A549 (cell line): ENCODE data around the gene IGFBP5. TPM values are rescaled to one million over a fixed set of nuclear protein-coding genes. Genes with fewer than 3 reads are reported as not detected.

Experiments
- ATAC-seq, 2 experiments: fragments of 200-7000 bp in 1 of 2; fragments of >200 bp in 1 of 2; cut with Nextera tagmentation in 1 of 2; cut with Tn5 transposase in 1 of 2; 3 replicates each; pipeline versions ENCODE4 v1.8.0 to v1.9.1; 2018 to 2020; ENCODE audit warnings: mild to moderate bottlenecking in 1 of 2, moderate library complexity in 1 of 2
- CTCF ChIA-PET: fragments of 300-600 bp; sonication (Branson Sonifier 250); formaldehyde crosslinking; extraction: SDS; loops from one replicate; lab custom pipeline; 2021; ENCODE audit warnings: antibody characterized with exemption, inconsistent platforms; lab: Yijun Ruan, JAX
- POLR2A ChIA-PET: fragments of 350-600 bp; formaldehyde crosslinking; extraction: SDS; loops from one replicate; lab custom pipeline; 2021; ENCODE audit warnings: antibody characterized with exemption, inconsistent platforms; lab: Yijun Ruan, JAX
- DNase-seq, 2 experiments: peaks; one replicate each; pipeline versions ENCODE4 v3.0.0 to v3.0.0-alpha.2; 2011 to 2016; ENCODE audit warnings: low read depth in 1 of 2, low spot score in 1 of 2
- FAIRE-seq: peaks from 2 replicates; lab custom pipeline; 2011; peaks lifted over from hg19 to GRCh38; lab: Jason Lieb, UNC
- H3K27ac ChIP-seq, 2 experiments: fragments of >200 bp; sonication (Bioruptor Twin); formaldehyde crosslinking; 3 replicates each; pipeline ENCODE4 v1.5.1; 2016 to 2017
- H3K4me1 ChIP-seq: fragments of >200 bp; sonication (Bioruptor Twin); formaldehyde crosslinking; 3 replicates; pipeline ENCODE4 v1.6.1; 2016
- H3K4me2 ChIP-seq: fragments of >200 bp; sonication (Bioruptor Twin); formaldehyde crosslinking; 3 replicates; pipeline ENCODE4 v1.6.1; 2016
- H3K4me3 ChIP-seq: fragments of >200 bp; sonication (Bioruptor Twin); formaldehyde crosslinking; 3 replicates; pipeline ENCODE4 v1.5.1; 2016
- H3K9me3 ChIP-seq: fragments of >200 bp; sonication (Bioruptor Twin); formaldehyde crosslinking; 3 replicates; pipeline ENCODE4 v1.6.1; 2016
- ATOH8 ChIP-seq: fragments of 250-450 bp; sonication (Bioruptor Pico); IDR thresholded peaks from 2 replicates; pipeline ENCODE4 v1.5.0; 2020; ENCODE audit warnings: low read depth, mild to moderate bottlenecking, moderate library complexity
- BHLHE40 ChIP-seq: IDR thresholded peaks from 2 replicates; pipeline ENCODE4 v1.6.1; 2012; ENCODE audit warnings: low read depth, low read length, inconsistent platforms
- CBX2 ChIP-seq: fragments of 200-600 bp; sonication (generic); IDR thresholded peaks from 2 replicates; pipeline ENCODE4 v1.6.1; 2016; ENCODE audit warnings: low read depth, mild to moderate bottlenecking, borderline replicate concordance
- E2F6 ChIP-seq: IDR thresholded peaks from 2 replicates; pipeline ENCODE4 v1.6.1; 2012; ENCODE audit warnings: low read depth, borderline replicate concordance
- EHMT2 ChIP-seq: fragments of 200-600 bp; sonication (generic); IDR thresholded peaks from 2 replicates; pipeline ENCODE4 v1.6.1; 2016; ENCODE audit warnings: antibody characterized with exemption, low read depth, mild to moderate bottlenecking, moderate library complexity
- ELK1 ChIP-seq: fragments of 150-350 bp; IDR thresholded peaks from 2 replicates; pipeline ENCODE4 v1.6.1; 2014; ENCODE audit warnings: low read depth, mild to moderate bottlenecking, low read length
- ESRRA ChIP-seq: fragments of 150-350 bp; IDR thresholded peaks from 2 replicates; pipeline ENCODE4 v1.6.1; 2014; ENCODE audit warnings: mild to moderate bottlenecking, low read length, borderline replicate concordance
- HEYL ChIP-seq: fragments of 250-450 bp; sonication (Bioruptor Pico); IDR thresholded peaks from 2 replicates; pipeline ENCODE4 v1.8.0; 2021; ENCODE audit warnings: mild to moderate bottlenecking, moderate library complexity
- HOXA7 ChIP-seq: fragments of 250-450 bp; sonication (Bioruptor Pico); IDR thresholded peaks from 2 replicates; pipeline ENCODE4 v1.5.0; 2020; ENCODE audit warnings: mild to moderate bottlenecking, moderate library complexity
- JUNB ChIP-seq: fragments of >200 bp; sonication (Bioruptor Twin); formaldehyde crosslinking; IDR thresholded peaks from 2 replicates; pipeline ENCODE4 v1.6.1; 2016
- NR3C1 ChIP-seq: fragments of >200 bp; sonication (Bioruptor Twin); formaldehyde crosslinking; IDR thresholded peaks from 3 replicates; pipeline ENCODE4 v1.6.1; 2017
- PHF8 ChIP-seq: fragments of 200-600 bp; sonication (generic); IDR thresholded peaks from 2 replicates; pipeline ENCODE4 v1.6.1; 2016; ENCODE audit warnings: low read depth, mild to moderate bottlenecking, antibody characterized with exemption, moderate library complexity, borderline replicate concordance
- RAD21 ChIP-seq, 2 experiments: fragments of >200 bp in 1 of 2; sonication (Bioruptor Twin) in 1 of 2; formaldehyde crosslinking in 1 of 2; IDR thresholded peaks in 1 of 2; conservative IDR thresholded peaks in 1 of 2; 2 replicates in 1 of 2; 3 replicates in 1 of 2; pipeline ENCODE4 v1.6.1; 2012 to 2018; ENCODE audit warnings: inconsistent platforms in 1 of 2
- RARB ChIP-seq: fragments of 250-450 bp; sonication (Bioruptor Pico); IDR thresholded peaks from 2 replicates; pipeline ENCODE4 v1.8.0; 2021; ENCODE audit warnings: mild to moderate bottlenecking, moderate library complexity
- REST ChIP-seq: fragments of 200-600 bp; sonication (generic); IDR thresholded peaks from 2 replicates; pipeline ENCODE4 v1.6.1; 2016; ENCODE audit warnings: antibody characterized with exemption, mild to moderate bottlenecking, moderate library complexity
- RFX5 ChIP-seq: fragments of 450-650 bp; IDR thresholded peaks from 2 replicates; pipeline ENCODE4 v1.7.1; 2014; ENCODE audit warnings: antibody characterized with exemption, mild to moderate bottlenecking, moderate library complexity
- WGBS: methylation state at CpG from one replicate; pipeline ENCODE4 v1.1.6; 2017; ENCODE audit errors: missing lambda C conversion rate; 5-methylcytosine and 5-hydroxymethylcytosine counted together
- polyA plus RNA-seq, 4 experiments: library from polyadenylated mRNA; depleted of rRNA in 3 of 4; stranded (reverse); fragments of >200 nt; fragmentation: RNase III in 1 of 4; extraction: RNeasy Plus Mini Kit Qiagen cat#74134 plus additional on column Dnase treatment in 1 of 4; gene quantifications; 2 replicates in 3 of 4; 3 replicates in 1 of 4; pipeline ENCODE4 v1.2.3, GENCODE V29; 2011 to 2017

The IGFBP5 gene
- polyA plus RNA-seq, 2 of the 4 experiments (the other 2 are of a cell fraction), result 0.23 to 0.97 TPM

- no peak for TF ChIP-seq REST
Observed at GRCh38 chr2:216717491-216717901, 22.1 kb upstream of the IGFBP5 start (continued).

DNA sequence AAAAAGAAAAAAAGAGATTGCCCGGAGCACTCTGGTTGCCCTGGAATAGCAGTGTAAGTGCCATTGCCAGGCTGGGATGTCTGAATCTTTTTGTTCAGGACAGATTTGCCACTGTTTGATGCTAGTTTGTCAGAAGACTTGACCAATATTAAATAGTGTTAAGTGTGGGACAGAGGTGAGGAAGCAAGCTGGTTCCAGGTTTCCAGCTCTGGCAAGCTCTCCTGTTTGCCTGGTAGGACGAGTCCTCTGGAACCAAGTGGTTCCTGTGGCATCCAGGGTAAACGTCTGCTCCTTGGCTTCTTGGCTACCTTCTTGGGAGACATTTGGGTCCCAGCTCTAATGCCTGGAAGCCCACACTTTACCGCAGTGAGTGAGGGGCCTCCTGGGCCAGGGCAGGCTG is 20.8 kb upstream of the IGFBP5 start:
- Histone ChIP-seq H3K27ac (no peak overlapping the region), H3K4me3 (no peak overlapping the region), H3K9me3 (no peaks in the 10 kb centered on the region), H3K4me2 (no peak overlapping the region), H3K4me1 (peaks cover 9% of the 10 kb centered on the region)
- no peak for TF ChIP-seq E2F6
- no peak for TF ChIP-seq ESRRA
- TF ChIP-seq HOXA7 (CRISPR knock-in tag), result no peak
- TF ChIP-seq BHLHE40, result no peak
- no peak for TF ChIP-seq ATOH8
- no peak for TF ChIP-seq RARB (CRISPR knock-in tag)
- TF ChIP-seq NR3C1, result no peak
- TF ChIP-seq CBX2, result no peak
- TF ChIP-seq JUNB, result no peak
- TF ChIP-seq EHMT2, result no peak
- no peak for TF ChIP-seq RAD21 (conservative IDR thresholded peaks at IDR 0.05 in 1 of 2, IDR thresholded peaks at IDR 0.05 in 1 of 2)
- DNase-seq (no peak), ATAC-seq (no peak), FAIRE-seq (no peak)
- CTCF ChIA-PET, result interaction anchor here (1.2 kb wide), 1 partner anchor 18 kb away, joined by 5 read pairs; no protein-coding TSS in a partner anchor
- POLR2A ChIA-PET, result no interaction called here
- WGBS, result 44% methylated on average over 4 of the region's 4 CpGs

GRCh38 chr2:216715402-216715974 is 20.1 kb upstream of the IGFBP5 start:
- ChIA-PET CTCF (interaction anchor here (1.2 kb wide), 1 partner anchor 17 kb away, joined by 5 read pairs; no protein-coding TSS in a partner anchor), POLR2A (interaction anchor here (0.7 kb wide), 1 partner anchor 1171 kb away, joined by 3 read pairs; no protein-coding TSS in a partner anchor)
- DNase-seq (no peak), FAIRE-seq (no peak), ATAC-seq (no peak)
- Histone ChIP-seq H3K4me2 (no peak overlapping the region), H3K4me1 (peaks cover 9% of the 10 kb centered on the region), H3K4me3 (no peak overlapping the region), H3K27ac (no peak overlapping the region), H3K9me3 (no peaks in the 10 kb centered on the region)
- TF ChIP-seq CBX2, result no peak
- TF ChIP-seq ELK1, result no peak
- no peak for TF ChIP-seq HEYL (CRISPR knock-in tag)
- no peak for TF ChIP-seq HOXA7 (CRISPR knock-in tag)
- no peak for TF ChIP-seq RFX5
- TF ChIP-seq PHF8, result no peak
- 73% methylated on average over 14 of the region's 14 CpGs for WGBS
